Liver (tissue), 9 donors: Measurements from ENCODE around the gene DDN. TPM values are rescaled to one million over a fixed set of nuclear protein-coding genes. Genes with fewer than 3 reads are reported as not detected.

Experiments used
- DNase-seq: peaks from one replicate; pipeline ENCODE4 v3.0.0-alpha.2; 2017; ENCODE audit warnings: low spot score
- H3K27ac ChIP-seq, 2 donors: one replicate each; pipeline ENCODE4 v1.7.0; 2013; ENCODE audit warnings: inconsistent platforms in 2 of 2, low read length in 2 of 2, control low read depth in 1 of 2, low read depth in 1 of 2, mild to moderate bottlenecking in 1 of 2
- H3K27me3 ChIP-seq, 4 donors: one replicate each; pipeline versions ENCODE4 v1.6.1 to v1.7.0; 2013; ENCODE audit warnings: low read length in 3 of 4, inconsistent platforms in 1 of 4, mild to moderate bottlenecking in 1 of 4, moderate library complexity in 1 of 4; ENCODE audit not compliant: control insufficient read depth in 4 of 4, insufficient read depth in 4 of 4
- H3K36me3 ChIP-seq, 4 donors: one replicate each; pipeline versions ENCODE4 v1.6.1 to v1.7.0; 2013; ENCODE audit warnings: low read length in 3 of 4, mild to moderate bottlenecking in 3 of 4, low read depth in 1 of 4, moderate library complexity in 1 of 4; ENCODE audit not compliant: control insufficient read depth in 4 of 4, insufficient read depth in 3 of 4
- H3K4me1 ChIP-seq, 4 donors: one replicate each; pipeline versions ENCODE4 v1.6.1 to v1.7.0; 2013; ENCODE audit warnings: low read length in 3 of 4, mild to moderate bottlenecking in 3 of 4, moderate library complexity in 1 of 4; ENCODE audit not compliant: control insufficient read depth in 4 of 4, insufficient read depth in 4 of 4
- H3K4me3 ChIP-seq, 3 donors: one replicate each; pipeline versions ENCODE4 v1.6.1 to v1.7.0; 2013; ENCODE audit warnings: low read length in 3 of 3, control low read depth in 1 of 3, low read depth in 1 of 3, mild to moderate bottlenecking in 1 of 3
- H3K9ac ChIP-seq, 2 donors: one replicate each; pipeline ENCODE4 v1.7.0; 2013; ENCODE audit warnings: low read length in 2 of 2, mild to moderate bottlenecking in 2 of 2, moderate library complexity in 2 of 2, control low read depth in 1 of 2, low read depth in 1 of 2
- H3K9me3 ChIP-seq, 4 donors: one replicate each; pipeline versions ENCODE4 v1.6.1 to v1.7.0; 2013; ENCODE audit warnings: low read length in 3 of 4; ENCODE audit not compliant: control insufficient read depth in 4 of 4
- EGR1 ChIP-seq, 2 donors: IDR thresholded peaks; 2 replicates each; pipeline ENCODE4 v1.6.1; 2016 to 2018; ENCODE audit warnings: antibody characterized with exemption in 2 of 2, low read depth in 2 of 2
- FOXA1 ChIP-seq: IDR thresholded peaks from 2 replicates; pipeline ENCODE4 v1.6.1; 2016; ENCODE audit warnings: antibody characterized with exemption
- FOXA2 ChIP-seq: IDR thresholded peaks from 2 replicates; pipeline ENCODE4 v1.6.1; 2016; ENCODE audit warnings: antibody characterized with exemption
- GABPA ChIP-seq, 2 donors: IDR thresholded peaks in 1 of 2; conservative IDR thresholded peaks in 1 of 2; 2 replicates each; pipeline ENCODE4 v1.6.1; 2016; ENCODE audit warnings: antibody characterized with exemption in 2 of 2, mild to moderate bottlenecking in 1 of 2, moderate library complexity in 1 of 2
- HNF4A ChIP-seq, 2 donors: conservative IDR thresholded peaks; 2 replicates each; pipeline ENCODE4 v1.6.1; 2016; ENCODE audit warnings: antibody characterized with exemption in 2 of 2, mild to moderate bottlenecking in 2 of 2
- HNF4G ChIP-seq: IDR thresholded peaks from 2 replicates; pipeline ENCODE4 v1.6.1; 2016; ENCODE audit warnings: antibody characterized with exemption
- JUND ChIP-seq, 2 donors: IDR thresholded peaks; 2 replicates each; pipeline ENCODE4 v1.6.1; 2016; ENCODE audit warnings: antibody characterized with exemption in 2 of 2
- NR2F2 ChIP-seq: IDR thresholded peaks from 2 replicates; pipeline ENCODE4 v1.6.1; 2016; ENCODE audit warnings: antibody characterized with exemption
- RAD21 ChIP-seq, 2 donors: IDR thresholded peaks; 2 replicates each; pipeline ENCODE4 v1.6.1; 2016; ENCODE audit warnings: antibody characterized with exemption in 2 of 2, mild to moderate bottlenecking in 2 of 2
- REST ChIP-seq: IDR thresholded peaks from 2 replicates; pipeline ENCODE4 v1.6.1; 2016; ENCODE audit warnings: antibody characterized with exemption, mild to moderate bottlenecking
- RXRA ChIP-seq, 2 donors: IDR thresholded peaks; 2 replicates each; pipeline ENCODE4 v1.6.1; 2017 to 2018; ENCODE audit warnings: antibody characterized with exemption in 2 of 2, mild to moderate bottlenecking in 1 of 2
- SP1 ChIP-seq: IDR thresholded peaks from 2 replicates; pipeline ENCODE4 v1.6.1; 2018; ENCODE audit warnings: antibody characterized with exemption, mild to moderate bottlenecking
- TAF1 ChIP-seq: conservative IDR thresholded peaks from 2 replicates; pipeline ENCODE4 v1.6.1; 2016; ENCODE audit warnings: antibody characterized with exemption, mild to moderate bottlenecking
- YY1 ChIP-seq: IDR thresholded peaks from 2 replicates; pipeline ENCODE4 v1.6.1; 2016; ENCODE audit warnings: antibody characterized with exemption, mild to moderate bottlenecking
- WGBS: extraction: QIAGEN DNeasy Blood & Tissue Kit; methylation state at CpG from one replicate; pipeline ENCODE4 v1.1.7; 2013; 5-methylcytosine and 5-hydroxymethylcytosine counted together
- polyA plus RNA-seq, 2 donors: library from polyadenylated mRNA; stranded (reverse) in 1 of 2; unstranded in 1 of 2; fragments of 200-250 nt in 1 of 2; fragments of >200 nt in 1 of 2; fragmentation: Nextera tagmentation in 1 of 2; extraction: Ambion mirVana in 1 of 2; gene quantifications; one replicate each; pipeline versions ENCODE4 v1.2.1 to v1.2.3, GENCODE V29; 2013 to 2015
- total RNA-seq, 2 donors: library from RNA; depleted of rRNA; stranded (reverse); fragments of >200 nt; gene quantifications; one replicate each; pipeline ENCODE4 v1.2.3, GENCODE V29; 2014
- TF ChIP-seq, protein P1 (sequence below): fragments of 150-350 bp; IDR thresholded peaks from 2 replicates; pipeline ENCODE4 v1.5.1; 2017; ENCODE audit warnings: improper control_type of control experiment, low read depth, low read length; ENCODE audit not compliant: missing input control
- TF ChIP-seq, protein P2 (sequence below): IDR thresholded peaks from 2 replicates; pipeline ENCODE4 v1.6.1; 2016; ENCODE audit warnings: antibody characterized with exemption
- TF ChIP-seq, protein P3 (sequence below): IDR thresholded peaks from 2 replicates; pipeline ENCODE4 v1.6.1; 2016; ENCODE audit warnings: antibody characterized with exemption
- donor health status: healthy.
- donor health status: healthy.
- donor health status: healthy.
- donor health status: healthy.
- donor health status: healthy.

Gene DDN
- total and polyA plus RNA-seq, 4 donors: 0.09 TPM; not detected in 3

- H3K9me3 ChIP-seq: no peaks in the 10 kb centered on the region
- H3K27me3 ChIP-seq: no peaks in the 10 kb centered on the region
- no peak overlapping the region for H3K27ac ChIP-seq
- H3K4me1 ChIP-seq: no peaks in the 10 kb centered on the region
- no peak for DNase-seq
- peaks cover 25 to 92% (median 63%) of the 10 kb centered on the region in 4 donors for H3K36me3 ChIP-seq
- WGBS: 95% methylated on average over 30 of the region's 30 CpGs
- no peak for TF ChIP-seq GABPA (IDR thresholded peaks at IDR 0.05 in 1 of 2, conservative IDR thresholded peaks at IDR 0.05 in 1 of 2)
- H3K9ac ChIP-seq: no peak overlapping the region
- H3K4me3 ChIP-seq: no peak overlapping the region
Measured at GRCh38 chr12:49039421-49040363, 40.5 kb upstream of the DDN start.

- Histone ChIP-seq H3K9me3 (no peaks in the 10 kb centered on the region), H3K27me3 (no peaks in the 10 kb centered on the region), H3K36me3 (peaks cover 25 to 92% (median 59%) of the 10 kb centered on the region in 4 donors), H3K4me3 (no peak overlapping the region), H3K9ac (no peak overlapping the region), H3K4me1 (no peaks in the 10 kb centered on the region), H3K27ac (no peak overlapping the region)
- DNase-seq: no peak
- TF ChIP-seq NR2F2 (no peak), YY1 (no peak), GABPA (IDR thresholded peaks at IDR 0.05 in 1 of 2, conservative IDR thresholded peaks at IDR 0.05 in 1 of 2) (no peak), HNF4G (no peak), RAD21 (IDR thresholded peaks at IDR 0.05) (no peak), SP1 (no peak), HNF4A (conservative IDR thresholded peaks at IDR 0.05) (no peak), TAF1 (no peak), REST (no peak), JUND (IDR thresholded peaks at IDR 0.05) (no peak), RXRA (IDR thresholded peaks at IDR 0.05) (no peak), FOXA1 (no peak), FOXA2 (no peak), EGR1 (IDR thresholded peaks at IDR 0.05; ENCODE audit: low read depth in 2 of 2) (no peak)
- TF ChIP-seq, protein P1, sequence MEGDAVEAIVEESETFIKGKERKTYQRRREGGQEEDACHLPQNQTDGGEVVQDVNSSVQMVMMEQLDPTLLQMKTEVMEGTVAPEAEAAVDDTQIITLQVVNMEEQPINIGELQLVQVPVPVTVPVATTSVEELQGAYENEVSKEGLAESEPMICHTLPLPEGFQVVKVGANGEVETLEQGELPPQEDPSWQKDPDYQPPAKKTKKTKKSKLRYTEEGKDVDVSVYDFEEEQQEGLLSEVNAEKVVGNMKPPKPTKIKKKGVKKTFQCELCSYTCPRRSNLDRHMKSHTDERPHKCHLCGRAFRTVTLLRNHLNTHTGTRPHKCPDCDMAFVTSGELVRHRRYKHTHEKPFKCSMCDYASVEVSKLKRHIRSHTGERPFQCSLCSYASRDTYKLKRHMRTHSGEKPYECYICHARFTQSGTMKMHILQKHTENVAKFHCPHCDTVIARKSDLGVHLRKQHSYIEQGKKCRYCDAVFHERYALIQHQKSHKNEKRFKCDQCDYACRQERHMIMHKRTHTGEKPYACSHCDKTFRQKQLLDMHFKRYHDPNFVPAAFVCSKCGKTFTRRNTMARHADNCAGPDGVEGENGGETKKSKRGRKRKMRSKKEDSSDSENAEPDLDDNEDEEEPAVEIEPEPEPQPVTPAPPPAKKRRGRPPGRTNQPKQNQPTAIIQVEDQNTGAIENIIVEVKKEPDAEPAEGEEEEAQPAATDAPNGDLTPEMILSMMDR: no peak
- TF ChIP-seq, protein P2, sequence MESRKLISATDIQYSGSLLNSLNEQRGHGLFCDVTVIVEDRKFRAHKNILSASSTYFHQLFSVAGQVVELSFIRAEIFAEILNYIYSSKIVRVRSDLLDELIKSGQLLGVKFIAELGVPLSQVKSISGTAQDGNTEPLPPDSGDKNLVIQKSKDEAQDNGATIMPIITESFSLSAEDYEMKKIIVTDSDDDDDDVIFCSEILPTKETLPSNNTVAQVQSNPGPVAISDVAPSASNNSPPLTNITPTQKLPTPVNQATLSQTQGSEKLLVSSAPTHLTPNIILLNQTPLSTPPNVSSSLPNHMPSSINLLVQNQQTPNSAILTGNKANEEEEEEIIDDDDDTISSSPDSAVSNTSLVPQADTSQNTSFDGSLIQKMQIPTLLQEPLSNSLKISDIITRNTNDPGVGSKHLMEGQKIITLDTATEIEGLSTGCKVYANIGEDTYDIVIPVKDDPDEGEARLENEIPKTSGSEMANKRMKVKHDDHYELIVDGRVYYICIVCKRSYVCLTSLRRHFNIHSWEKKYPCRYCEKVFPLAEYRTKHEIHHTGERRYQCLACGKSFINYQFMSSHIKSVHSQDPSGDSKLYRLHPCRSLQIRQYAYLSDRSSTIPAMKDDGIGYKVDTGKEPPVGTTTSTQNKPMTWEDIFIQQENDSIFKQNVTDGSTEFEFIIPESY: no peak
- TF ChIP-seq, protein P3, sequence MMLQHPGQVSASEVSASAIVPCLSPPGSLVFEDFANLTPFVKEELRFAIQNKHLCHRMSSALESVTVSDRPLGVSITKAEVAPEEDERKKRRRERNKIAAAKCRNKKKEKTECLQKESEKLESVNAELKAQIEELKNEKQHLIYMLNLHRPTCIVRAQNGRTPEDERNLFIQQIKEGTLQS: no peak
- 96% methylated on average over 20 of the region's 20 CpGs for WGBS
Measured at GRCh38 chr12:49038291-49038955, 39.2 kb upstream of the DDN start.
